ENCODE data around the gene ENAH. TPM values are rescaled to one million over a fixed set of nuclear protein-coding genes. Genes with fewer than 3 reads are reported as not detected.

ENAH gene
- total RNA-seq, 1 experiment from 2014 or later: 100 TPM

DNA sequence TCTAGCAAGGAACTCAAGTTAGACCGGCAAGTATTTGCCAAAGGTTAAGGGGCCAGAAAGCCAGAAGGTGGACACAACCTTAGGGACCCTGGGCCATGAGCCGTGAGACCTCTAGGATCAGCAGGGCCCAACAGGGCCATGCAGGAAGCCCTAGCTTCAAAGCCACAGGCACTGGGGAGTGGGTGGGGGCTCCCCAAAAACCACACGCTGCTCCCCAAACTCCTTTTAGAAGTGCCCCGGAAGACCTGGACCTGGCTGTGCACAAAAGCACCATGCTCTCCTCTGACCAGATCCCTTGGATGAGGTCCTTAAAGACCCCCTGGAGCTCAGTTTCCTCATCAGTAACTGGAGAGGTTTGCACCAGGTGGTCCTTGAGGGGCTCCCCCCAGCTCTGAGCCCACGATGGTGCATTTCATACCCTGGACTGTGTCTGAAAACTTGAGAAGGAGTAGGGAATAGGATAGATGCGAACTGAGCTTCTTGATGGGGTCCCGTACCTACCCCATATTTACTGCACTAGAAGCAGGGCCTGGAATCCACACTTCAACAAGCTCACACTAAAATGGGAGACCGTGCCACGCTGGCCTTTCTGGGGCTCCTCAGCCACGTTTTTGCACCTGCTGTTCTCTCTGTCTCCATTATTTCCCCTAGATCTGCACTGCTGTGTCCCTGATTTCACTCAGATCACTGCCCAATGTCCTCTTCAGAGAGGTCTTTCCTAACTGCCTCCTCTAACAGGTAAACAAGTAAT is 184.5 kb downstream of the ENAH start:
- H3K36me3 ChIP-seq (ENCODE audit: control insufficient read depth in 1 of 2, insufficient read depth in 2 of 2, low read length in 2 of 2): no peaks in the 10 kb centered on the region
- DNase-seq (ENCODE audit: low read depth, low spot score) (no peak), ATAC-seq (no peak)
- H3K4me1 ChIP-seq (ENCODE audit: control insufficient read depth in 1 of 2, insufficient read depth in 2 of 2, low read length in 2 of 2): peaks cover 4 to 16% of the 10 kb centered on the region in 2 experiments; a peak in 3 of 4 replicates
- CTCF ChIA-PET: interaction anchor here (1.1 kb wide), 1 partner anchor 12 kb away, joined by 5 read pairs; no protein-coding TSS in a partner anchor
- no TSS peak for BruUV-seq (replicated peaks)
- no peaks in the 10 kb centered on the region for H3K79me2 ChIP-seq (ENCODE audit: insufficient read depth, low read length)
- POLR2A ChIA-PET: no interaction called here
- H3K9me2 ChIP-seq (ENCODE audit: insufficient read depth): no peaks in the 10 kb centered on the region
- TF ChIP-seq, protein P1, sequence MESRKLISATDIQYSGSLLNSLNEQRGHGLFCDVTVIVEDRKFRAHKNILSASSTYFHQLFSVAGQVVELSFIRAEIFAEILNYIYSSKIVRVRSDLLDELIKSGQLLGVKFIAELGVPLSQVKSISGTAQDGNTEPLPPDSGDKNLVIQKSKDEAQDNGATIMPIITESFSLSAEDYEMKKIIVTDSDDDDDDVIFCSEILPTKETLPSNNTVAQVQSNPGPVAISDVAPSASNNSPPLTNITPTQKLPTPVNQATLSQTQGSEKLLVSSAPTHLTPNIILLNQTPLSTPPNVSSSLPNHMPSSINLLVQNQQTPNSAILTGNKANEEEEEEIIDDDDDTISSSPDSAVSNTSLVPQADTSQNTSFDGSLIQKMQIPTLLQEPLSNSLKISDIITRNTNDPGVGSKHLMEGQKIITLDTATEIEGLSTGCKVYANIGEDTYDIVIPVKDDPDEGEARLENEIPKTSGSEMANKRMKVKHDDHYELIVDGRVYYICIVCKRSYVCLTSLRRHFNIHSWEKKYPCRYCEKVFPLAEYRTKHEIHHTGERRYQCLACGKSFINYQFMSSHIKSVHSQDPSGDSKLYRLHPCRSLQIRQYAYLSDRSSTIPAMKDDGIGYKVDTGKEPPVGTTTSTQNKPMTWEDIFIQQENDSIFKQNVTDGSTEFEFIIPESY (IDR thresholded peaks at IDR 0.05; ENCODE audit: extremely low read depth, insufficient replicate concordance, low read length): no peak
- TF ChIP-seq POLR2A (IDR thresholded peaks at IDR 0.05; ENCODE audit: borderline replicate concordance, extremely low read depth, insufficient read depth, insufficient read length): no peak
- TF ChIP-seq, protein P2, sequence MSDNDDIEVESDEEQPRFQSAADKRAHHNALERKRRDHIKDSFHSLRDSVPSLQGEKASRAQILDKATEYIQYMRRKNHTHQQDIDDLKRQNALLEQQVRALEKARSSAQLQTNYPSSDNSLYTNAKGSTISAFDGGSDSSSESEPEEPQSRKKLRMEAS (IDR thresholded peaks at IDR 0.05): no peak
- no peak for TF ChIP-seq RAD21 (IDR thresholded peaks at IDR 0.05; ENCODE audit: low read depth)
- TF ChIP-seq SP1 (IDR thresholded peaks at IDR 0.05; ENCODE audit: low read depth): no peak
- TF ChIP-seq ELF1 (IDR thresholded peaks at IDR 0.05; ENCODE audit: borderline replicate concordance, low read depth): no peak
- TF ChIP-seq YY1 (IDR thresholded peaks at IDR 0.05; ENCODE audit: extremely low read depth, insufficient replicate concordance, low read depth, low read length): no peak
- TF ChIP-seq, protein P3, sequence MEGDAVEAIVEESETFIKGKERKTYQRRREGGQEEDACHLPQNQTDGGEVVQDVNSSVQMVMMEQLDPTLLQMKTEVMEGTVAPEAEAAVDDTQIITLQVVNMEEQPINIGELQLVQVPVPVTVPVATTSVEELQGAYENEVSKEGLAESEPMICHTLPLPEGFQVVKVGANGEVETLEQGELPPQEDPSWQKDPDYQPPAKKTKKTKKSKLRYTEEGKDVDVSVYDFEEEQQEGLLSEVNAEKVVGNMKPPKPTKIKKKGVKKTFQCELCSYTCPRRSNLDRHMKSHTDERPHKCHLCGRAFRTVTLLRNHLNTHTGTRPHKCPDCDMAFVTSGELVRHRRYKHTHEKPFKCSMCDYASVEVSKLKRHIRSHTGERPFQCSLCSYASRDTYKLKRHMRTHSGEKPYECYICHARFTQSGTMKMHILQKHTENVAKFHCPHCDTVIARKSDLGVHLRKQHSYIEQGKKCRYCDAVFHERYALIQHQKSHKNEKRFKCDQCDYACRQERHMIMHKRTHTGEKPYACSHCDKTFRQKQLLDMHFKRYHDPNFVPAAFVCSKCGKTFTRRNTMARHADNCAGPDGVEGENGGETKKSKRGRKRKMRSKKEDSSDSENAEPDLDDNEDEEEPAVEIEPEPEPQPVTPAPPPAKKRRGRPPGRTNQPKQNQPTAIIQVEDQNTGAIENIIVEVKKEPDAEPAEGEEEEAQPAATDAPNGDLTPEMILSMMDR (IDR thresholded peaks at IDR 0.05 in 2 of 3, conservative IDR thresholded peaks at IDR 0.05 in 1 of 3; ENCODE audit: borderline replicate concordance in 1 of 3, insufficient read depth in 1 of 3, low read depth in 2 of 3, low read length in 2 of 3): no peak
- TF ChIP-seq SRF (IDR thresholded peaks at IDR 0.05; ENCODE audit: low read depth): no peak
- no peak for TF ChIP-seq EZH2phosphoT487 (IDR thresholded peaks at IDR 0.05; ENCODE audit: borderline replicate concordance)
- TF ChIP-seq, protein P4, sequence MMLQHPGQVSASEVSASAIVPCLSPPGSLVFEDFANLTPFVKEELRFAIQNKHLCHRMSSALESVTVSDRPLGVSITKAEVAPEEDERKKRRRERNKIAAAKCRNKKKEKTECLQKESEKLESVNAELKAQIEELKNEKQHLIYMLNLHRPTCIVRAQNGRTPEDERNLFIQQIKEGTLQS (IDR thresholded peaks at IDR 0.05): no peak
- no peak for TF ChIP-seq POLR2AphosphoS5 (IDR thresholded peaks at IDR 0.05; ENCODE audit: low read depth, low read length)
- no peak for TF ChIP-seq CBX3 (IDR thresholded peaks at IDR 0.05; ENCODE audit: low read depth)
- TF ChIP-seq EZH2 (IDR thresholded peaks at IDR 0.05): no peak
- no peak for TF ChIP-seq SIN3A (IDR thresholded peaks at IDR 0.05; ENCODE audit: low read depth)
- no peak for TF ChIP-seq TCF7L2 (IDR thresholded peaks at IDR 0.05; ENCODE audit: borderline replicate concordance, extremely low read depth, insufficient read depth, insufficient read length)
- TF ChIP-seq EGR1 (IDR thresholded peaks at IDR 0.05; ENCODE audit: low read depth): no peak
- TF ChIP-seq ZFX (IDR thresholded peaks at IDR 0.05): no peak
- no peak for TF ChIP-seq JUND (IDR thresholded peaks at IDR 0.05)
- RAD21 ChIA-PET (ENCODE audit: low non-redundant PET in 1 of 2, low total read pairs in 2 of 2, uncharacterized antibody in 2 of 2, unreplicated experiment in 2 of 2): no interaction called here
- intact Hi-C loops (cut with micrococcal nuclease): no loop called here
- no peak overlapping the region for H3K4me3 ChIP-seq (replicated peaks in 1 of 2; ENCODE audit: low read depth in 1 of 2, low read length in 2 of 2)
- H3K9ac ChIP-seq (ENCODE audit: low read length): no peak overlapping the region
- no peaks in the 10 kb centered on the region for H3K9me3 ChIP-seq (ENCODE audit: control insufficient read depth in 1 of 2, insufficient read depth in 1 of 2, low read depth in 1 of 2, low read length in 2 of 2)
- H3K27ac ChIP-seq (ENCODE audit: low read depth, low read length): no peak overlapping the region
- no peaks in the 10 kb centered on the region for H3K27me3 ChIP-seq (ENCODE audit: insufficient read depth, low read length)
- no peak overlapping the region for H2AFZ ChIP-seq (ENCODE audit: low read depth, low read length, poor library complexity, severe bottlenecking)
- H4K20me1 ChIP-seq (ENCODE audit: insufficient read depth): no peaks in the 10 kb centered on the region
- H3K4me2 ChIP-seq (ENCODE audit: low read length): no peak overlapping the region
